ENCODE measurements around the gene PLCL1.

The PLCL1 gene

DNA sequence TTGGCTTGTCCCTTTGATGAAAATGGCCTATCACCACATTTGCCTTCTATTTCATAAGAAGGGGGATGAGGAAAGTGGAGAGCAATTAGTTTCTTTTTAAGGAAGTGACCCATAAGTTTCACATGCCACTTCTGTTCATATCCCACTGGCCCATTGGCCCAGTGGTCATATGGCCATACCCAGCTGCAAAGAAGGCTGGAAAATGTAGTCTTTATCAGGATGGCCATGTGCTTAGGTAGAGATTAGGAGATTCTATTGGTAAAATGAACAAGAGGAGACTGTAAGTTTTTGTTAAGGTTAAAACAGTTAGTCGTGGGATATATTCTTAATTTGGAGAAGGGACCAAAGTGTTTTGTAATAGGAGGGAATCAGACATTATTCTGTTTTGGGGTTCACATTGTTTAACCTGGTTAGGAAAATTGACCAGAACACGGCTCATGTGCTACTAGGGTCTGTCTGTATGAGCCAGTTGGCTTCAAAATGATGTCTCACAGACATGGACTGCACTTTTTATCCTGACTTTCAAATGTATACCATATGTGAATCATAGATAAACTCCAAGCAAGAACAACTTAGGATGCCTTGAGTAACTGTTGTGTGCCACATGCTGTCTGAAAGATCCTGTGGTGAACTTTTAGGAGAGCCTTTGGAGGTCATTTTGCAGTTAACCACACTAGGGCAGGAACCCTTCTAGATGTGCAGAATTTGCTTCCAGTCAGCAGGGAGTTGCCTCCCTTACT lies 17.3 kb downstream of the PLCL1 start:
- DNase-seq (ENCODE audit: low read depth in 1 of 2, low spot score in 1 of 2) = no peak
- Histone ChIP-seq H3K4me3 (replicated peaks; ENCODE audit: insufficient read depth, low read length) (no peak overlapping the region), H3K27ac (replicated peaks) (no peak overlapping the region), H3K27me3 (ENCODE audit: insufficient read depth, poor library complexity, severe bottlenecking) (peaks cover 3% of the 10 kb centered on the region)
- TF ChIP-seq REST (IDR thresholded peaks at IDR 0.05; ENCODE audit: insufficient replicate concordance, low read depth) (no peak), SPI1 (IDR thresholded peaks at IDR 0.05; ENCODE audit: borderline replicate concordance, low read depth) (no peak; the same call in 1 of the 2 replicates), GABPA (IDR thresholded peaks at IDR 0.05; ENCODE audit: low read depth) (no peak), POLR2AphosphoS5 (IDR thresholded peaks at IDR 0.05; ENCODE audit: low read depth) (no peak)
- TF ChIP-seq, protein P1, sequence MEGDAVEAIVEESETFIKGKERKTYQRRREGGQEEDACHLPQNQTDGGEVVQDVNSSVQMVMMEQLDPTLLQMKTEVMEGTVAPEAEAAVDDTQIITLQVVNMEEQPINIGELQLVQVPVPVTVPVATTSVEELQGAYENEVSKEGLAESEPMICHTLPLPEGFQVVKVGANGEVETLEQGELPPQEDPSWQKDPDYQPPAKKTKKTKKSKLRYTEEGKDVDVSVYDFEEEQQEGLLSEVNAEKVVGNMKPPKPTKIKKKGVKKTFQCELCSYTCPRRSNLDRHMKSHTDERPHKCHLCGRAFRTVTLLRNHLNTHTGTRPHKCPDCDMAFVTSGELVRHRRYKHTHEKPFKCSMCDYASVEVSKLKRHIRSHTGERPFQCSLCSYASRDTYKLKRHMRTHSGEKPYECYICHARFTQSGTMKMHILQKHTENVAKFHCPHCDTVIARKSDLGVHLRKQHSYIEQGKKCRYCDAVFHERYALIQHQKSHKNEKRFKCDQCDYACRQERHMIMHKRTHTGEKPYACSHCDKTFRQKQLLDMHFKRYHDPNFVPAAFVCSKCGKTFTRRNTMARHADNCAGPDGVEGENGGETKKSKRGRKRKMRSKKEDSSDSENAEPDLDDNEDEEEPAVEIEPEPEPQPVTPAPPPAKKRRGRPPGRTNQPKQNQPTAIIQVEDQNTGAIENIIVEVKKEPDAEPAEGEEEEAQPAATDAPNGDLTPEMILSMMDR (IDR thresholded peaks at IDR 0.05; ENCODE audit: insufficient read depth, low read length) = no peak

DNA sequence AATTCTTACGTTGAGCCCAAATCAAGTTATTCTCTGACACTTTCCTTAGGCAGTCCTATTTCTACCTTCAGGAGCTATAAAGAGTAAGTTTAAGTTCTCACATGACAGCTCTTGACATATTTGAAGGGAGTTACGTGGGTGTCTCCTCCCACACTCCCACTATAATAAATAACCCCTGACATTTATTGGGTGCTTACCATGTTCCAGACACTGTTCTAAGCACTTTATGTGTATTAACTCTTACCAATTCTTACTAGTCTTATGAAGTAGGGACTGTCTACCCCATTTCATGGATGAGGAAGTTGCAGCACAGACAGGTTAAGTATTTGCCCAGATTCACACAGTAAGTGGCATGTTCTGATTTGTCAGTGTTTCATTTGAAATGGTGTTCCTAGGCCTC lies 17.9 kb downstream of the PLCL1 start:
- Histone ChIP-seq H3K27ac (replicated peaks) (no peak overlapping the region), H3K4me3 (replicated peaks; ENCODE audit: insufficient read depth, low read length) (no peak overlapping the region), H3K27me3 (ENCODE audit: insufficient read depth, poor library complexity, severe bottlenecking) (peaks cover 3% of the 10 kb centered on the region)
- DNase-seq (ENCODE audit: low read depth in 1 of 2, low spot score in 1 of 2) = no peak
- TF ChIP-seq, protein P1 (IDR thresholded peaks at IDR 0.05; ENCODE audit: insufficient read depth, low read length) = no peak
- TF ChIP-seq SPI1 (IDR thresholded peaks at IDR 0.05; ENCODE audit: borderline replicate concordance, low read depth) (no peak), GABPA (IDR thresholded peaks at IDR 0.05; ENCODE audit: low read depth) (no peak), POLR2AphosphoS5 (IDR thresholded peaks at IDR 0.05; ENCODE audit: low read depth) (no peak), REST (IDR thresholded peaks at IDR 0.05; ENCODE audit: insufficient replicate concordance, low read depth) (no peak)

GRCh38 chr2:197827618-197828017 lies 23.2 kb downstream of the PLCL1 start:
- H3K27me3 ChIP-seq (ENCODE audit: insufficient read depth, poor library complexity, severe bottlenecking) = peaks cover 3% of the 10 kb centered on the region
- DNase-seq (ENCODE audit: low read depth in 1 of 2, low spot score in 1 of 2) = no peak
- no peak overlapping the region for H3K27ac ChIP-seq (replicated peaks)
- TF ChIP-seq REST (IDR thresholded peaks at IDR 0.05; ENCODE audit: insufficient replicate concordance, low read depth) = no peak
- TF ChIP-seq POLR2AphosphoS5 (IDR thresholded peaks at IDR 0.05; ENCODE audit: low read depth) = no peak
- TF ChIP-seq SPI1 (IDR thresholded peaks at IDR 0.05; ENCODE audit: borderline replicate concordance, low read depth) = no peak
- no peak for TF ChIP-seq GABPA (IDR thresholded peaks at IDR 0.05; ENCODE audit: low read depth)
- TF ChIP-seq, protein P1 (IDR thresholded peaks at IDR 0.05; ENCODE audit: insufficient read depth, low read length) = no peak
- H3K4me3 ChIP-seq (replicated peaks; ENCODE audit: insufficient read depth, low read length) = no peak overlapping the region

All from HL-60 (cell line).